Cardiac muscle cell (in vitro differentiated cells and primary cell): Measurements from ENCODE around the gene KDM4B. TPM values are rescaled to one million over a fixed set of nuclear protein-coding genes. Genes with fewer than 3 reads are reported as not detected.

Experiments
- DNase-seq, 2 donors: peaks; one replicate each; pipeline versions ENCODE4 v3.0.0 to v3.0.0-alpha.2; 2010 to 2017; ENCODE audit warnings: low read depth in 1 of 2, low spot score in 1 of 2
- H3K27ac ChIP-seq: fragments of 200-600 bp; sonication (generic); 2 replicates; pipeline ENCODE4 v1.5.1; 2016
- H3K27me3 ChIP-seq: fragments of 200-600 bp; sonication (generic); 2 replicates; pipeline ENCODE4 v1.6.0; 2016; ENCODE audit warnings: control low read depth
- H3K36me3 ChIP-seq: fragments of 200-600 bp; sonication (generic); 2 replicates; pipeline ENCODE4 v1.5.1; 2016; ENCODE audit warnings: control low read depth
- H3K4me1 ChIP-seq: fragments of 200-600 bp; sonication (generic); 2 replicates; pipeline ENCODE4 v1.8.1; 2017; ENCODE audit warnings: low read depth, mild to moderate bottlenecking, mixed run types
- H3K4me3 ChIP-seq: fragments of 200-600 bp; sonication (generic); 2 replicates; pipeline ENCODE4 v1.5.1; 2016; ENCODE audit warnings: mild to moderate bottlenecking
- H3K9me3 ChIP-seq: fragments of 200-600 bp; sonication (generic); 2 replicates; pipeline ENCODE4 v1.5.1; 2017; ENCODE audit warnings: low read depth, mild to moderate bottlenecking, control low read depth
- CTCF ChIP-seq: IDR thresholded peaks from 2 replicates; pipeline ENCODE4 v1.5.1; 2012; ENCODE audit warnings: low read depth, mild to moderate bottlenecking, low read length
- polyA plus RNA-seq: library from polyadenylated mRNA; unstranded; fragments of >200 nt; fragmentation: Nextera tagmentation; extraction: Ambion mirVana; gene quantifications from 2 replicates; pipeline ENCODE4 v1.2.1, GENCODE V29; 2016
- total RNA-seq: library from RNA; depleted of rRNA; stranded (reverse); fragments of >200 nt; gene quantifications from 2 replicates; pipeline ENCODE4 v1.2.3, GENCODE V29; 2016

The KDM4B gene
- total and polyA plus RNA-seq, 2 experiments from 2014 or later, result 74.6 to 90.6 TPM

GRCh38 chr19:4988770-4989251, 19.9 kb downstream of the KDM4B start:
- no peaks in the 10 kb centered on the region for H3K27me3 ChIP-seq
- no peaks in the 10 kb centered on the region for H3K36me3 ChIP-seq
- peak overlapping the region; percentile 90 for H3K27ac ChIP-seq
- DNase-seq, result peak in 1 of 2 donors; percentile 83
- peaks cover 69% of the 10 kb centered on the region for H3K4me1 ChIP-seq
- no peak overlapping the region for H3K4me3 ChIP-seq
- TF ChIP-seq CTCF, result no peak
- no peaks in the 10 kb centered on the region for H3K9me3 ChIP-seq

GRCh38 chr19:4990306-4990705, 21.4 kb downstream of the KDM4B start:
- Histone ChIP-seq H3K4me1 (peaks cover 56% of the 10 kb centered on the region), H3K27me3 (no peaks in the 10 kb centered on the region), H3K9me3 (no peaks in the 10 kb centered on the region), H3K4me3 (no peak overlapping the region), H3K36me3 (no peaks in the 10 kb centered on the region), H3K27ac (peak overlapping the region; percentile 90)
- TF ChIP-seq CTCF, result no peak
- DNase-seq, result no peak

- Histone ChIP-seq H3K27ac (peak overlapping the region; percentile 90), H3K4me3 (no peak overlapping the region), H3K9me3 (no peaks in the 10 kb centered on the region), H3K27me3 (no peaks in the 10 kb centered on the region), H3K36me3 (no peaks in the 10 kb centered on the region), H3K4me1 (peaks cover 47% of the 10 kb centered on the region)
- TF ChIP-seq CTCF, result no peak
- DNase-seq, result no peak
These were observed 22.6 kb downstream of the KDM4B start for GRCh38 chr19:4991538-4991937.

GRCh38 chr19:4991996-4992698, 23.2 kb downstream of the KDM4B start:
- Histone ChIP-seq H3K27me3 (no peaks in the 10 kb centered on the region), H3K4me3 (no peak overlapping the region), H3K27ac (peak overlapping the region; percentile 90), H3K36me3 (no peaks in the 10 kb centered on the region), H3K4me1 (peaks cover 41% of the 10 kb centered on the region), H3K9me3 (no peaks in the 10 kb centered on the region)
- TF ChIP-seq CTCF, result no peak
- no peak for DNase-seq

GRCh38 chr19:4993683-4994082, 24.8 kb downstream of the KDM4B start:
- Histone ChIP-seq H3K9me3 (no peaks in the 10 kb centered on the region), H3K27me3 (no peaks in the 10 kb centered on the region), H3K4me3 (no peak overlapping the region), H3K4me1 (peaks cover 28% of the 10 kb centered on the region), H3K36me3 (no peaks in the 10 kb centered on the region), H3K27ac (no peak overlapping the region)
- TF ChIP-seq CTCF, result no peak
- DNase-seq, result no peak
